ENCODE results near the gene NCKAP1.
"Not testable (repeated sequence)": the region's sequence is repeated elsewhere in the genome, so short reads cannot be mapped to it uniquely, and the experiment has no call there.

The NCKAP1 gene

DNA sequence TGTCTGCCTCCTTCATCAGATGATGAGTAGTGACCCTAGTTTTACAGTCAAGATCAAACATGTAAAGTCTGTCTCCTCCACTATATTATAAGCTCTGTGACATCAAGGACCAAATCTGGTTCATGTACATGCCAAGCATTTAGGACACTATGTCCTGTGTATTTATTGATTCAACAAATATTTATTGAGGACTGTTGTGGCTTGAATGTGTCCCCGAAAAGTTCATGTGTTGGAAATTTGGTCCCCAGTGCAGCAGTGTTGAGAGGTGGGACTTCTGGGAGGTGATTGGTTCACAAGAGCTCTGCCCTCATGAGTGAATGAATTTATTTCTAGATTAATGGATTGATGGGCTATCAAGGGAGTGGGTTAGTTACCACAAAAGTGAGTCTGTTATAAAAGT, 125.2 kb downstream of the NCKAP1 start:
- DNase-seq (ENCODE audit: low read depth in 2 of 2) = no peak

DNA sequence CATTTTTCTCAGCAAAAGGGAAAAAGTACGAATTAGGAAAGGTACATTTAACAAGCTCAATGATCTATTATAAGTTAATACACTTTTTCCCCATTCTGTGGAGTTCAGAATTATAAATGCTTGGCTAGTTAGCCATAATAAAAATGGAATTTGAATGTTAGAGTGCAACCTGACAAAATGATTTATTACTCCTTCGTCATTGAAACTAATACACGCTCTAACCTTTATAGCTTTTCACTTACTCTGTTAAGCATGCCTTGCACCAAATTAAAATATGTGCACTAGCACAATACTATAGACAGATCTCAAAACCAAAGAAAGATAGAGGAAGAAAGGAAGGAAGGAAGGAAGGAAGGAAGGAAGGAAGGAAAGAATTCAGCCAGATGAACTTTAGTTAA, 125.7 kb downstream of the NCKAP1 start:
- no peak for DNase-seq (ENCODE audit: low read depth in 2 of 2)

DNA sequence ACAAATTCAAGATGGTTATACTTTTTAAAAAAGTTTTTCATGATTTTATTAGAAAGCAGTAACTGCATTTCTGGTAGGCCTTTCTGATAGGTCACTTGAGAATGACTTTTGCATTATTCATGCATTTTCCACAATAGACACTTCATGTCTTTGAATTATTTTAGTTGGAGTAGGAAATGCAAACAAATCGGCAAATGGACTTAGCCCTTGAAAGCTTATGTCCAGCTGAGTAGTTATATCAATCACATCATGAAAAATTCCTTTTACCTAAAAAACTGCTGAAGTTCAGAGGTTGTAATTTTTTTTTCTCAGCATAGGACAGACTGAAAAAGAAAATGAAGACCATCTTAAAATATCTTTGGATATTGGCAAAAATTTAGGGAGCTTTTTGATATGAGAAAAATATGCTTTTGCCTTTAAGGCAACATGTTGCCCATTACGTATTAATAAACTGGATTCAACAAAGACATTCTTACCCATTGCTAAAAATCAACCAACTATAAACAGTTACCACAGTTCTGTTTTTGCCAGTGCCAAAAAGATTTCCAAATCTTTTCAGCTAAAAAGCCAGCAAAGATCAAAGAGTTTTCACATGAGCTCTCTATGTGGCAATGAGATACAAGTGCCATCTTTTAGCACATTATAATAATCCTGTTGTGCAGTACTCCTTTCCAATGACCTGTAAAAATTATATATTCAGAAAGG, 126.3 kb downstream of the NCKAP1 start:
- DNase-seq (ENCODE audit: low read depth in 2 of 2) = no peak

DNA sequence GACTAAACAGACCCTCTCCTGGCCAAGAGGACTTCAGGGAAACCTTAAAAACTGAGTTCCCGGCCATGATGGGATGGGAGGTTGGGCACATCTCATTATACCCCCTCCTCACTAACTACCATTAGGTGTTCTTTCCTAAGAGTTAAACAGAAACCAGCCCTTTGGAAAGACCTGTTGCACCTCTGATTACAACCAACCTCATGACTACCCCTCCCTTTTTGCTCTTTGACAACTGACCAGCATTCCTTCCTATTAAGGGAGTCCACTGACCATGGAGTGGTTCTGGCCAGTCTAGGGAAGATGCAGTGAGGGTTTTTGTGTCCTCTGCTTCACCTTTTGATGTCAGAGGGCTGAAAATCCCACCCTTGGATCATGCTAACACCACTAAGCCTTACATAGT, 127.3 kb downstream of the NCKAP1 start:
- no peak for DNase-seq (ENCODE audit: low read depth in 2 of 2)

DNA sequence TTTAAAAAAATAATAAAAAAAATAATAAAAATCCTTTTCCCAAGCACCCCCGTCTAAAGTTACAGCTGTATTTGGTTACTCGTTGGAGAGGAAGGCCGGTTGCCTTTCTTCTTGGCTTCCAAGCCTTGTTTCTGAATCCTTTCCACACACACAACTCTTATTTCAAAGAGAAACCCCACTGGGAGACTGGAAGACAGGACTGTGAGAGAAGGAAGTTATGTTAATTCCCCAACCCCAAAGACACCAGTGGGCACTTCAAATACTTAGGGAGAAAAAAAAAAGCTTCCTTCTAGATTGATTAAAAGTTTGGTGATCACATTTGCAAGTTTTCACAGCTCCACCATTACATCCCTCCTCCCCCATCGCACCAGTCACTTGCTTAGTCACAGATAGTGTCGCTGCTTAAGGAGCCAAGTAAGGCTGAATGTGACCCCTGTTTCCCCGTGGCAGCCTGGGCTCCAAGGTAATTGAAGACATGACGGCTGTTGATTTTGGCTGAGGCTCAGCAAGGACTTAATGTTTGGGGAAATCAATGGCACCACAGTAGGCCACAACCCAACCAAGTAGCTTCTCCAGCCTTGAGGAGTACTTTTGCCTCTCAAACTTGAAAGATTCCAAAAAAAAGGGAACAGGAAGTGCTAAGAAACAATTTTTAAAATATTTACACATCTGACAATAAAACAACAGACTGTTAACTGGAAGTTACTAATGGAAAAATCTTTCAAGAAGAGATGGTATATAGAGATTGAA, 131.0 kb downstream of the NCKAP1 start:
- no peak for DNase-seq (ENCODE audit: low read depth in 2 of 2)

DNA sequence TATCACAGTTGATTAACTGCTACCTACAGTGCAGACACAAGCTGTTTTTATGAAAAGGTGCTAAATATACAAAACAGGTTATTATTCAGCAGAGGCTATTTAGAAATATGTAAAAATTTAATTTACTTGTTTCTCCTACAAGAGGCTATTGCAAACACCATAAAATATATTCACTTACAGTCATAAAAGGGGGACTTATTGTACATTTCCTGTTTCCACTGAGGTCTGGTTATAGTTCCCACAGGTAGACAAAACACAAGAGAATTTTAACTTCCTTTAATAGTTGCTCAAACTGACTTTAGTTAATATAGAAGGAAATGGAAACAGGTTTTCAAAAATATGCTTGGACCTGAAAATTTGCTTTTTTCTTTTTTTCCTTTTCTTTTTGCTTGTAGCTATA, 131.8 kb downstream of the NCKAP1 start:
- no peak for DNase-seq (ENCODE audit: low read depth in 2 of 2)

DNA sequence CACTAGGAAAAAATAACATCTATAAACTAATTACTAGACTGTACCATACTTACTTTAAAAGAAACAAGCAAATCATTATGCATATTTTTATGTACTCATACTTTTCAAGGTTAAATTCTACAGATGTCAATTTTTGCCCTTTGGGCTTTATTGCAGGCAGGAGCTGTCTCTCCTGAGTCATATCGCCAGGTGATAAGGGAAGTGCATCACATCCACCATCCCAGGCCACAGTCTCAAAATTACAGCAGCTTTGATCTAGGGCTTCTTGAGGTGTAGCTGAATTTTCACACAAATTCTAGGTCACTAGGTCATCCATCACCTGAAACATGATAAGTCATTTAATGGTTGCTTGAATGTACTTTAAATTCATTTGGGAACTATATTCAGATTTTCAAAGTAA, 133.4 kb downstream of the NCKAP1 start:
- no peak for DNase-seq (ENCODE audit: low read depth in 2 of 2)

DNA sequence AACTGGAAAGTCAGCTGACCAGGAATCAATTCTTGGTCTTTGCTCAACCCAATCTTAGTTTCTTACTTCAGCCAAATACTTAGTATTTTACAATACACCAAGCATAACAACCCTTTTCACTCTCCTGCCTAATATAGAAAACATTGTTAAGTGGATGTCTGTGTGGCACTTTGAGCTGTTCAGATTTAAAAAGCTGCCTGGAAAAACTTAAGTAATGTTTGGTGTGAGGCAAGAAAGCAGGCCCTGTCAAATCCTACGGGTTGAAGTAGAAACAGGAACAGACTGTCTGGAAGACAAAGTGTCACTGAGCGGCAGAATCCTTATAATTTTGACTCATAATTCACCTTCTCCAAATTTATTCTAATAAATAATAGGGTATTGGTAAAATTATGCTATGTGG, 134.7 kb downstream of the NCKAP1 start:
- DNase-seq (ENCODE audit: low read depth in 2 of 2) = no peak

DNA sequence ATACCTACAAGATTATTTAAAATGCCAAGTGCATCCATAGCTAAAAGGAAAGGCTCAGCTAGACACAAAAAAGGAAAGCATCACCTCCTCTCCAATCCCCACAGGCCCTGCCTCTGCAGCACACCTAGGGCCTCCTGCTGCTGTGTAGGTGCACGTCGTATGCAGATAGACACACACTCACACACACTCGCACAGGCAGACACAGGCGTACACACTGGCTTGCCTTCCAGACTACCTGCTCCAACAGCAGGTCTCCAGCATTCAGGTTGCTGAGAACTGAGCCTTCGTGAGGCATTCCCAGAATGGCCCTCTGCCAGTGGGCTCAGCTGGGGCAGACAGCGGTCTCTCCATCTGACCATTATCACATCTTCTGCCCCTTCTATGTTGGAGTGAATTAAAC, 136.5 kb downstream of the NCKAP1 start:
- DNase-seq (ENCODE audit: low read depth in 2 of 2) = no peak

DNA sequence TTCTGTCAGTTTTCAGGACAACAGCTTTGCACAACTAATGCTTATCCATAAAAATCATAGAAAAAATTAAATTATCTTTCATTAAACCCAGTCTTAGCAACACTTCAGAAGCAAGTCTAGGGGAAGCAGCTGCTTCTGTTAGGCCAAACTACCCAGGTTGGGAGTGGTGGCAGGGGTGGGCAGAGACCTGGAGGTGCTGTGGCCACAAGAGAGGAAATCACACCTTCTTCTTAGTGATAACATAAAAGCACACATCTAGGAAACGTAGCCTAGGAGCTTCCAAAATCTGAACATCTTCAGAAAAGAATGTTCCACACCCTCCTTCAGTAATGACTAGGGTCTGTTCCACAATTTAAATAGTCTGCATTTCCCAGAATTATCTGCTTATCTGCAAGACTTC, 139.5 kb downstream of the NCKAP1 start:
- DNase-seq (ENCODE audit: low read depth in 2 of 2) = no peak

DNA sequence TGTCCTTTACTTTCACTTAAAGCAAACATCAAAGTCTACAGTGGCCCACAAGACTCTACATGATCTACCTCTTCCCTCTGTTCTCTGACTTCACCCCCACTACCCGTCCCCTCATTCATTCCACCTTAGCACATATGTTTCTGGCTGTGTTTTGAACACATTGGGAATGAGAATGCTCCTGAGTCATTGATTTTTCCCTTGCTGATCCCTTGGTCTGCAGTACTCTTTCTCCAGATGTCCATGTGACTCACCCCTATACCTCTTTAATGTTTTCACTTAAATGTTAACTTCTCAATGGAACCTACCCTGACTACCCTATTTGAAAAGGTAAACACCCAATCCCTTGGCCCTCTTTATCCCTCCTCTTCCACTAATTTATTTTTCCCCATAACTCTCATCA, 141.1 kb downstream of the NCKAP1 start:
- DNase-seq (ENCODE audit: low read depth in 2 of 2) = no peak

DNA sequence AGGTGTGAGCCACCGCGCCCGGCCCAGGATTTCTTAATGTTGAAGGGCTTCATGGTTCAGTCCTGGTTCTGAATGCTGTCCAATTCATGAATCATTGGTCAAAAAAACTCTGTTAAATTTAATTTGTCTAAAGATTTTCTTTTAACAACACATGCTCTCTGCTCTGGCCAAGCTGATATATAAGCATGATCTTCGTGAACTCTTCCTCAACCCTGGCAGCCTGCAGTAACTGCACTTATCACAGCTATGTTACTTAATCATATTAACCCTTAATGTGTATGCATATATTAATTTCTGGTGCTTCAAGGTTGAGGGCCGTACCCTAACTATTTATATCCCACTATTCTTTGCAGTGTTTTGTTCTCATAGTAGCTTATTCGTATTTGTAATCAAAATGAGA, 142.5 kb downstream of the NCKAP1 start:
- no peak for DNase-seq (ENCODE audit: low read depth in 2 of 2)

DNA sequence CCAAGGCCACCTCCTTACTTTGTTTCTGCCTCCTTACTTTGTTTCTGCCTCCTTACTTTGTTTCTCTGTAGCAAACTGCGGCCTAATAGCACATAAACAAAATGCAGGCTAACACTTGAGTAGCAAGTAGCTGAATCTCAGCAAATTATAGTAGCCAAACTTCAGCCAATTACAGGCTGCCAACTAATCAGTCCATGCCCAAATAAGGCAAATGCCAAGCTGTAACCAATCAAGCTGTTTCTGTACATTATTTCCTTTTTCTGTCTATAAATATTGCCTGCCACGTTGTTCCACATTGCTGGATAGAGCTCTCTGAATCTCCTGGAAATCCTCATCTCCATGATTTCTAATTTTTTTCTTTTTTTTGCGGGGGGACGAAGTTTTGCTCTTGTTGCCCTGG, 143.1 kb downstream of the NCKAP1 start:
- DNase-seq (ENCODE audit: low read depth in 2 of 2) = no peak

DNA sequence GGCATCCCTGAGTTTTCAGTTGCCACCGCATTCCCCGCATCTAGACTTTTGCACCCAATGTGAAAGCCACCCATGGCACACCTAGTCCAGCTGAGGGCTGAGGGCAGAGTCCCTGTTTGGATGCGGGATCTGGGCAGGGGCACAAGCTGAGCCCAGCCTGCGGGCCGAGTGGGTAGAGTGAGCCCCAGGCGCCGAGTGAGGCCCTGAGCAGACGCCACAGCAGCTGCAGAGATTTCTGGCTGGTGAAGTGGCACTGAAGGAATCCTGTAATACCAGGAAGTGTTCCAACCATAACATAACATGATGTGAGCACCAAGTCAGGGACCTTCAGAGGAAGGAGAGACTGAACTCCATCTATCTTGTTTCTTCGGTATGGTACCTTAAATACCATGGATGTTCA, 144.1 kb downstream of the NCKAP1 start:
- no peak for DNase-seq (ENCODE audit: low read depth in 2 of 2)

DNA sequence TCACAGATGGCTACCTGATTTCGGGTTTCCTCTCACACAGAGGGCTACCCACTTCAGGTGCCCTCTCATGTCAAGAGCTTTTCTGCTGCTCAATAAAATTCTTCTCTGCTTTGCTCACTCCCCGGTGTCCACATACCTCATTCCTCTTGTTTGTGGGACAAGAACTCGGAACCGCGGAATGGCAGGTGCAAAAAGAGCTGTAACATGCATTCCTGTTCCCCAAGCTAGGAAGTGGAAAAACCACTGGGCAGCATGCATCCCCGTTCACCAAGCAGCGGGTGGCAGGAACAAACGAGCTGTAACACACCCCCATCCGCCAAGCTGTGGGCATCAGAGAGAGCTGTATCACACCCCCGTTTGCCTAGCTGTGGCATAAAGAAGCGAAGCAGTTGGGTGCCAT, 144.6 kb downstream of the NCKAP1 start:
- no peak for DNase-seq (ENCODE audit: low read depth in 2 of 2)

DNA sequence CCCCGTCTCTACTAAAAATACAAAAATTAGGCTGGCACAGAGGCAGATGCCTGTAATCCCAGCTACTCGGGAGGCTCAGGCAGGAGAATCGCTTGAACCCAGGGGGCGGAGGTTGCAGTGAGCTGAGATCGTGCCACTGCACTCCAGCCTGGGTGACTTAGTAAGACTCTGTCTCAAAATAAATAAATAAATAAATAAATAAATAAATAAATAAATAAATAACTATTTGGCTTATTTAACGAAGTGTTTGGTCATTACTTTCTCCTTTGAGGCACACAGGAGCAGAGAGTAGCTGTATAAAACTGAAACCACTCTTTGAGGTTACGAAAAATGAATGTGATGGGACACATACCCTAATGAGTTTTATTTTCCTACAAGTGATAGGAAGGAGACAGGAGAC, 145.2 kb downstream of the NCKAP1 start:
- DNase-seq (ENCODE audit: low read depth in 2 of 2) = not testable (repeated sequence)

DNA sequence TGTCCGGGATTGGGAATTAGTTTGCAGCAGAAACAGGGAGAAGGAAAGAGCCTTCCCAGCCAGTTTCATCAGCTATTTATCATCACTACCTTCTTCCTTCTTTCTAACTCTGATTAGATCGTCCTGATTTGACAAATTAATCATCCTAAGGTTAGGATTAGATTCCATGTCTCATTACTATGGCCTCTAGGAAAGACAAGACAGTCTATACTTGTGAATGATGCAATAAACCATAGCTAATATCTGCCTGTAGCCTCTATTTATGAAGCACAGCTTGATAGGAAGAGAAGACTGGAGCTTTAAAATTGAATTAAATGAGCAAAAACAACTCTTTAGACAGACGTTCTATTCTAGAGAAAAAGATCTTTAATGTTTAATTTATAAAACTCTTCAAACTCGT, 146.6 kb downstream of the NCKAP1 start:
- no peak for DNase-seq (ENCODE audit: low read depth in 2 of 2)

DNA sequence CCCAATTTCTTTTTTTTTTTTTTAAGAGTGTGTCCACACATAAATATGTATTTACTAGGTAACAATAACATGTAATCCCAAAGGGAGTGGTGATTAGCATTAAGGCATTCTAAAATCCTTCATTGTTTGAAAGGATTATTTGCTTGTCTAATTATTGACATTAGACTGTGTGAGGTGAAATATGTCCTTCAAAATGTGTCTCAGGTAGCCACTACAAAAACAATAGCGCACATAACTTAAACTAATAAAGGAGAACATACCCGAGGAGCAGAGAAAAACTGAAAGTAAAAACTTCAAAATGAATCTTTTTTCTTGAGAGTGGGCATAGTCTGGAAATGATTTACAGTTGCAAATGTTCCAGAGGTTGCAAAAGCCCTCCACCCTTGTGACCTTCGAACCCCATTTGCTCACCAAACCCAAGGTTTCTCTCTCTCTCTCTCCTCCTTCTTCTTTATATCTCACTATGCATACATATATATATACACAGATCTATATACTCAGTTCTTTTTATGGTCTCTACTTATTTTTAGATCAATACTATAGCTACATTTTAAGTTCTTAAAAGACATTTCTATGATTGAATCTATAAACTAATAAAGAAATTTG, 147.4 kb downstream of the NCKAP1 start:
- no peak for DNase-seq (ENCODE audit: low read depth in 2 of 2)

DNA sequence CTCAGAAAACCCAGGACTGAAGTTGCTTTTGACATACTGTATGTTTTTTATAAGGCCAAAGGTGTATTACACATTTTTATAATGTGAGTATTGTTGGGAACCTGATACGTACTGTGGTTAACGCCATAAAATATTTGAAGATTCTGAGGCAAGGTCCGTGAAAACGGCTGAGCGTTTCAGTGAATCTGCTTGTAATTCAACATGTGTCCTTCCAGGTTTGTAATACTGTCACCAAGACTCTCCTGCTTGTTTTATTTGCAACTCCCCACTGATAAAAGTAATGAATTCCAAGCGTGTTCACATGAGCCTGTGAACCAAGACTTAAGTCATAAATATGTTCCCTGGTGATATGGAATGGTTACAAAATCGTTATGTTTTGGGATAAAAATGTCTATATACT, 148.0 kb downstream of the NCKAP1 start:
- no peak for DNase-seq (ENCODE audit: low read depth in 2 of 2)

DNA sequence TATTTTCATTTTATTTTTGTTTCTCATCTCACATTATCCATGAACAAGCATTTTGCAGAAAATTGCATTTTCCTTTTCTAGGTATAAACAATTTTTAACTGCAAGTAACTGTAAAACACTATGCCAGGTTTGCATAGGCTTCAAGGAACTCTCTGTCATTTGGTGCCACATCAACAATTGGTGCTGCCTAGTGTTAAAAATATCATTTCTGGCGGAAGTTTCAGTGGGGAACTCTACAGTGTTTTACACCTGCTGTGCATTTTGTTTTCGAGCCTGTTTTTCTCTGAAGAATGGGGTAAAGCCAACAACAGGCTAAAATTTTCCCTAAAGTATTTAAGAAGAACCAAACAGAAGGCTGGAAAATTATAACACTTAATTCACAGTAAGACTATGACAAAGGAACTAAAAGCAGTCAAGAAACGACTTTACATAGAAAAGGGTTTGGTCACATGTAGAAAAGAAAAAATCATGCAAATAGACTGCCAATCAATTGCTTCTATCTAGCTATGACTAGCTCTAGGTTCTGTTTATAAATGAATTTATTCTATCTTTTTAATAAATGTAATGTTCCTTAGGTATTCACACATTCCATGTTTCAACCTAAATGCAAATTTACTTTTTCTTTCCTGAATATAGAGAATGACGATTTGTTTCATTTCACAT, 150.4 kb downstream of the NCKAP1 start:
- no peak for DNase-seq (ENCODE audit: low read depth in 2 of 2)

DNA sequence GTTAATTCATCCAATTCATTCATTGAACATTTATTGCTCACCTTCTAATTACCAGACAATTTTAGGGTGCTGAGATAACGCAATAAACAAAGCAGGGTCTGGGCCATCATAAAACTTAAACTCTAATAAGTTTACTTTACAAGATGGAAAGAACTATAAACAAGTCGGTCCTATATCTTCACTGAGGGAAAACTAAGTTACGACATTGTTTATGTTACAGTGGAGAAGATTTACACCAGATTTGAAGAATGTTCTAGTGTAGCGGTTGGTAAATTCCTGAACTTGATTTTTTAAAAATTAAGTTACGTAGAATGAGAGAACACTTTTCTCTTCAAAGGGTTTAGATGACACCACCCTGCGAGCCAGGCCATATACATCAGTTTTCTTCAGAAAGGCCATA, 151.2 kb downstream of the NCKAP1 start:
- DNase-seq (ENCODE audit: low read depth in 2 of 2) = no peak

DNA sequence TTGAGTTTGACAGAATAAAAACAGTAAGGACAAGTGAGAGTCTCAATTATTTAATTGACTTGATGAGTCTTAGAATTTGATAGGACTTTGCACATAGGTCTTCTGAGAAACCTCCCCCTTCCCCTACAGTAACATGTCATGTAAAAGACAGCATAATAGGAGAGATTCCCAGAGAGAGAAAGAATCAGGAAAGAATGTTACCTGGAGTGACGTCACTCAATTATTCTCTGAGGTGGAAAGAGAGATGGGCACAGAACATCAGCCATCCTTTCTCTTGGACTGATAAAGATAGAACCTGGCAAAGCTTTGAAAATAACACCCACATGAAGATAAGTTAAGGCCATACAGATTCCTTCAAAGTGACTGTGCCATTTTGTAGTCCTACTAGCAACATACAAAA, 152.5 kb downstream of the NCKAP1 start:
- DNase-seq (ENCODE audit: low read depth in 2 of 2) = no peak

DNA sequence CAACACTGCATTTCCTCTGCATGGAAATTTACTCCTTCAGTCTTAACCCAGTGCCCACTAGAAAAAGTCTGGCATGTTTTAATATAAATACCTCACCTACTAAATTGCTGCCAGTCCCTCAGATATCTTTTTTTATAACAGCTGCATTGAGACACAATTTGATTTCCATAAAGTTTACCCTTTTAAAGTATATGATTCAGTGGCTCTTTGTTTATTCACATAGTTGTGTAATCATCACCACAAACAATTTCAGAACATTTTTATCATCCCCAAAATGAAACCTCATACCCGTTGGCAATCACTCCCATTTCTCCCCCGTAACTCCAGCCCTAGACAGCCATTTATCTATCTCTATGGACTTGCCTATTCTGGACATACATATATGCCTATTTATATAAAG, 154.8 kb downstream of the NCKAP1 start:
- no peak for DNase-seq (ENCODE audit: low read depth in 2 of 2)
